ENCODE measurements around the gene ADAM12. TPM values are rescaled to one million over a fixed set of nuclear protein-coding genes. Genes with fewer than 3 reads are reported as not detected.

ADAM12 gene
- total and polyA plus RNA-seq, 9 of the 15 experiments (the other 6 are each of a cell fraction or from before 2014, with no cell fraction given) = not detected

GRCh38 chr10:126199221-126199998, 188.9 kb downstream of the ADAM12 start (continued):
- TF ChIP-seq HDAC2 (IDR thresholded peaks at IDR 0.05) (no peak; the same call in 1 of the 2 replicates), ZEB2 (IDR thresholded peaks at IDR 0.05) (0 out of 2 replicates have a peak, but pooled peaks have one; percentile 26), MECOM (CRISPR knock-in tag; IDR thresholded peaks at IDR 0.05) (peak; percentile 77; the same call in 1 of the 2 replicates), TEAD1 (CRISPR knock-in tag; IDR thresholded peaks at IDR 0.05) (peak in 1 of 2 experiments; percentile 51; a peak in 1 of 4 replicates), PHTF2 (CRISPR knock-in tag; IDR thresholded peaks at IDR 0.05) (no peak), NRF1 (conservative IDR thresholded peaks at IDR 0.05 in 1 of 2, IDR thresholded peaks at IDR 0.05 in 1 of 2) (peak in 1 of 2 experiments; percentile 19; a peak in 2 of 4 replicates), RB1 (IDR thresholded peaks at IDR 0.05; ENCODE audit: low read depth) (no peak), L3MBTL2 (IDR thresholded peaks at IDR 0.05) (peak; percentile 71), EP400 (IDR thresholded peaks at IDR 0.05) (peak; percentile 38; the same call in 1 of the 2 replicates), EWSR1 (IDR thresholded peaks at IDR 0.05; ENCODE audit: borderline replicate concordance, low read depth, partially characterized antibody) (no peak), ZNF717 (CRISPR knock-in tag; IDR thresholded peaks at IDR 0.05) (no peak), NR3C1 (CRISPR knock-in tag; IDR thresholded peaks at IDR 0.05) (no peak), NR2C2 (CRISPR knock-in tag; IDR thresholded peaks at IDR 0.05) (no peak), NR2C2 (tag; IDR thresholded peaks at IDR 0.05) (0 out of 2 replicates have a peak, but pooled peaks have one; percentile 29), CXXC5 (CRISPR knock-in tag; IDR thresholded peaks at IDR 0.05) (peak; percentile 79), PATZ1 (CRISPR knock-in tag; IDR thresholded peaks at IDR 0.05; ENCODE audit: borderline replicate concordance) (no peak), BHLHE40 (IDR thresholded peaks at IDR 0.05; ENCODE audit: low read length) (peak; percentile 15; the same call in 1 of the 2 replicates), HMG20A (CRISPR knock-in tag; conservative IDR thresholded peaks at IDR 0.05) (no peak), MEF2D (tag; conservative IDR thresholded peaks at IDR 0.05; ENCODE audit: low read depth) (peak; percentile 71; the same call in 1 of the 2 replicates), E2F8 (IDR thresholded peaks at IDR 0.05; ENCODE audit: low read depth, partially characterized antibody) (no peak), NCOR1 (IDR thresholded peaks at IDR 0.05) (no peak; the same call in 1 of the 2 replicates), CREM (IDR thresholded peaks at IDR 0.05; ENCODE audit: low read depth) (peak; percentile 81), ARID3A (IDR thresholded peaks at IDR 0.05; ENCODE audit: borderline replicate concordance, low read depth, low read length) (no peak), CEBPB (tag; IDR thresholded peaks at IDR 0.05) (peak; percentile 57)

All from K562 (cell line).